DMS114 treated with DMSO at 0.1 percent for 48 hours (cell line): ENCODE data around the gene AGMO.

ENCODE experiments used
- DNase-seq: peaks from one replicate; lab custom pipeline; 2025; ENCODE audit not compliant: unreplicated experiment; lab: John Stamatoyannopoulos, UW

The AGMO gene

DNA sequence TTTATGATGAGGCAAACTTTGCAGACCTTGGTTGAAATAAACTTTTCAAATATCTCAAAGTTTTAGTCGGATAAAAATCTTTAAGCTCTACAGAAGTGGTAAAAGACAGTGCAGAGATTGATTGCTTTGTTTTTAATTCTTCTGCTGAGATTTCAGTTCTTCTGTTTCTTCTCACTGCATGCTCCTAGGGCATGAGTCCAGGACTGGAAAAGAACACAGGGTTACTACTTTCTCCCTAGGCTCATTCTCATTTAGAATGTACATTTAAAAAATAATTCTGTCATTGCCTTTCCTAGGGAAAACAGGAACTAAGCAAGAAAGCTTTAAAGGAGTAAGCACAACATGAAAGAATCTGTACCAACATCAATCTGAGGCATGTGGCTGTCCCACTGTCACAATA, 402.6 kb downstream of the AGMO start:
- DNase-seq = no peak

DNA sequence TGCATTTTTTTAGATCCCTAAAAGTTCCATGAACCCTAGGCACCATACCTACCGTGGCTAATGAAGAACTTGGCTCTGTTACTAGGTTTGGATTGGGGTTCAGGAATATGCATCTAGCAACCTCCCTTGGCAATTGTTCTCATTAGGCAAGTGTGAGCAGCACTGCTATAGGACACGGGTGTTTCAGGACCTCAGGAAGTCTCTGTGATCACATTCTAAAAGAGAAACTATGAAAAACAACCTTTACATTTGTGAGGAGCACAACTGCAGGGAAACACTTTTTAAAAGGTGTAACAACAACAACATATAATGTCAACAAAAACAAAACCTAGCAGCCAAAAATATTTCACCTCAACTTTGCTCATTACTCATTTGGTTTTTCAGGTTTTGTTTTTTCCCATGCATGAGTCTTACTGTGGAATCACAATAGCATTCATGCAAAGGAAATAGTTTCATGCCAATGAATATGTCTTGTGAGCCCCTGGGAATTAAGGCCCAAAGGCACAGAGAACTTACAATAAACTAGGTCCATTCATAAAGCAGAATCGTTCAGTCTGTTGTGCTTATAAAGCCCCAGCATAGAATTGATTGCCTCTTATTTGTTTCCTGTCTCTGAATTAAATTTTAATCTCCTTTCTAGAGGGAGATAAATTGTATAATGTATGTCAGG, 403.5 kb downstream of the AGMO start:
- DNase-seq = no peak
